HepG2 (cell line): ENCODE data around the gene SNIP1. TPM values are rescaled to one million over a fixed set of nuclear protein-coding genes. Genes with fewer than 3 reads are reported as not detected.

Experiments
- ATAC-seq: fragments of 200-7000 bp; cut with Tn5 transposase; 3 replicates; pipeline ENCODE4 v1.9.1; 2020; ENCODE audit warnings: mild to moderate bottlenecking, moderate library complexity
- BruUV-seq: library from RNA; stranded (reverse); fragments of 400-500 nt; replicated peaks from 2 replicates; lab custom pipeline; 2021; lab: Mats Ljungman, UMichigan
- CTCF ChIA-PET: fragments of 300-600 bp; formaldehyde crosslinking; extraction: SDS; loops from one replicate; lab custom pipeline; 2021; ENCODE audit warnings: low total read pairs, inconsistent platforms, low intra/inter-chr PET ratio; lab: Yijun Ruan, JAX
- POLR2A ChIA-PET: fragments of 350-600 bp; sonication (Branson Sonifier 250); formaldehyde crosslinking; loops from one replicate; lab custom pipeline; 2020; ENCODE audit warnings: antibody characterized with exemption, inconsistent platforms; lab: Yijun Ruan, JAX
- DNase-seq: peaks from one replicate; pipeline ENCODE4 v3.0.0-alpha.2; 2015; ENCODE audit warnings: low spot score
- FAIRE-seq: peaks from 3 replicates; lab custom pipeline; 2011; peaks lifted over from hg19 to GRCh38; lab: Jason Lieb, UNC
- H2AFZ ChIP-seq: one replicate; pipeline ENCODE4 v1.6.1; 2011; ENCODE audit warnings: low read length, inconsistent platforms
- H3K27ac ChIP-seq: fragments of 300-600 bp; 3 replicates; pipeline ENCODE4 v1.8.0; 2011; ENCODE audit warnings: mixed run types, mild to moderate bottlenecking, mixed read lengths, low read length, inconsistent platforms; ENCODE audit not compliant: insufficient read depth; ENCODE audit errors: extremely low read length
- H3K27me3 ChIP-seq, 2 experiments: fragments of 200-600 bp in 1 of 2; 2 replicates in 1 of 2; 3 replicates in 1 of 2; pipeline versions ENCODE4 v1.6.0 to v1.8.0; 2011; ENCODE audit warnings: low read length in 2 of 2, mild to moderate bottlenecking in 2 of 2, moderate library complexity in 2 of 2, inconsistent platforms in 1 of 2; ENCODE audit not compliant: insufficient read depth in 2 of 2, control insufficient read depth in 1 of 2
- H3K36me3 ChIP-seq, 2 experiments: fragments of 200-600 bp in 1 of 2; replicated peaks in 1 of 2; 2 replicates in 1 of 2; 3 replicates in 1 of 2; pipeline versions ENCODE4 v1.5.1 to v1.8.0; 2011; ENCODE audit warnings: low read length in 2 of 2, inconsistent platforms in 1 of 2; ENCODE audit not compliant: insufficient read depth in 2 of 2, control insufficient read depth in 1 of 2
- H3K4me1 ChIP-seq: 2 replicates; pipeline ENCODE4 v1.5.1; 2012; ENCODE audit warnings: low read length, inconsistent platforms; ENCODE audit not compliant: insufficient read depth
- H3K4me2 ChIP-seq: 2 replicates; pipeline ENCODE4 v1.6.0; 2011; ENCODE audit warnings: low read depth, low read length, inconsistent platforms
- H3K4me3 ChIP-seq, 3 experiments: fragments of 200-600 bp in 1 of 3; sonication (generic), shearing (Covaris generic) in 1 of 3; replicated peaks in 1 of 3; 2 replicates each; pipeline ENCODE4 v1.5.1; 2011 to 2016; ENCODE audit warnings: low read length in 3 of 3, inconsistent platforms in 2 of 3, low read depth in 2 of 3, mild to moderate bottlenecking in 2 of 3, control low read depth in 1 of 3, mixed read lengths in 1 of 3; ENCODE audit not compliant: insufficient read depth in 1 of 3
- H3K79me2 ChIP-seq: one replicate; pipeline ENCODE4 v1.6.1; 2011; ENCODE audit warnings: low read length, inconsistent platforms; ENCODE audit not compliant: insufficient read depth
- H3K9ac ChIP-seq: 2 replicates; pipeline ENCODE4 v1.6.0; 2011; ENCODE audit warnings: mild to moderate bottlenecking, low read depth, low read length, inconsistent platforms; ENCODE audit not compliant: insufficient read depth
- H3K9me3 ChIP-seq: 2 replicates; pipeline ENCODE4 v1.5.1; 2012; ENCODE audit warnings: mild to moderate bottlenecking, low read length
- H4K20me1 ChIP-seq: 2 replicates; pipeline ENCODE4 v1.6.0; 2011; ENCODE audit warnings: inconsistent platforms, mild to moderate bottlenecking, low read length, moderate library complexity; ENCODE audit not compliant: insufficient read depth
- ERF ChIP-seq: IDR thresholded peaks from 2 replicates; pipeline ENCODE4 v1.6.1; 2018; ENCODE audit warnings: missing biosample characterization, missing genetic modification reagents
- FOXA3 ChIP-seq: IDR thresholded peaks from 2 replicates; pipeline ENCODE4 v1.6.1; 2016; ENCODE audit warnings: missing genetic modification reagents, missing compliant biosample characterization
- HOXD1 ChIP-seq: sonication (generic); formaldehyde crosslinking; IDR thresholded peaks from 2 replicates; pipeline ENCODE4 v1.5.0; 2020; ENCODE audit warnings: missing genetic modification reagents
- MAFK ChIP-seq, 2 experiments: IDR thresholded peaks in 1 of 2; conservative IDR thresholded peaks in 1 of 2; 2 replicates each; pipeline ENCODE4 v1.6.1; 2011; ENCODE audit warnings: improper control_type of control experiment in 2 of 2, low read length in 2 of 2
- RAD51 ChIP-seq: fragments of 450-650 bp; IDR thresholded peaks from 2 replicates; pipeline ENCODE4 v1.6.1; 2016; ENCODE audit warnings: borderline replicate concordance
- SRSF9 ChIP-seq: fragments of 200-400 bp; formaldehyde crosslinking; IDR thresholded peaks from 2 replicates; pipeline ENCODE4 v1.6.1; 2018; ENCODE audit warnings: borderline replicate concordance, mild to moderate bottlenecking, low read depth, low read length; ENCODE audit not compliant: insufficient read depth, poor library complexity, severe bottlenecking
- STAT5B ChIP-seq: sonication (generic); formaldehyde crosslinking; IDR thresholded peaks from 2 replicates; pipeline ENCODE4 v1.4.0; 2020; ENCODE audit warnings: missing genetic modification reagents
- WGBS: methylation state at CpG from one replicate; pipeline ENCODE4 v1.1.6; 2017; ENCODE audit warnings: low lambda C conversion rate; 5-methylcytosine and 5-hydroxymethylcytosine counted together
- in situ Hi-C: cut with HindIII; loops from 2 replicates; pipeline ENCODE4 v1.10.0; 2017; ENCODE audit warnings: low pct_unique_long_range_greater_than_20kb; ENCODE audit not compliant: extremely low pct_ligation_motif_present
- intact Hi-C: fragments of 100-400 bp; cut with micrococcal nuclease; formaldehyde crosslinking; loops from one replicate; pipeline ENCODE4 v1.10.0; 2022; ENCODE audit not compliant: unreplicated experiment
- polyA plus RNA-seq, 8 experiments: library from polyadenylated mRNA; depleted of rRNA in 3 of 8; stranded (reverse) in 7 of 8; unstranded in 1 of 8; fragments of >200 nt; fragmentation: Illumina TruSeq in 4 of 8; extraction: Trizol in 4 of 8; gene quantifications; 2 replicates each; pipeline versions ENCODE4 v1.2.1 to v1.2.3, GENCODE V29; 2011 to 2016; ENCODE audit warnings: low read depth in 4 of 8, missing spikeins in 1 of 8, mixed read lengths in 1 of 8; ENCODE audit not compliant: insufficient read depth in 1 of 8
- total RNA-seq, 5 experiments: library from RNA; depleted of rRNA; stranded (reverse); fragments of >200 nt; fragmentation: Illumina TruSeq; extraction: Trizol; gene quantifications; 2 replicates each; pipeline ENCODE4 v1.2.3, GENCODE V29; 2016; ENCODE audit warnings: low read depth in 1 of 5
- TF ChIP-seq, protein P1 (sequence below): sonication (generic); formaldehyde crosslinking; IDR thresholded peaks from 2 replicates; pipeline ENCODE4 v1.8.0; 2022; ENCODE audit warnings: low read depth, missing genetic modification reagents

Gene SNIP1
- total and polyA plus RNA-seq, 2 of the 13 experiments (the other 11 are each of a cell fraction or from before 2014, with no cell fraction given) = 5.5 to 11.2 TPM

DNA sequence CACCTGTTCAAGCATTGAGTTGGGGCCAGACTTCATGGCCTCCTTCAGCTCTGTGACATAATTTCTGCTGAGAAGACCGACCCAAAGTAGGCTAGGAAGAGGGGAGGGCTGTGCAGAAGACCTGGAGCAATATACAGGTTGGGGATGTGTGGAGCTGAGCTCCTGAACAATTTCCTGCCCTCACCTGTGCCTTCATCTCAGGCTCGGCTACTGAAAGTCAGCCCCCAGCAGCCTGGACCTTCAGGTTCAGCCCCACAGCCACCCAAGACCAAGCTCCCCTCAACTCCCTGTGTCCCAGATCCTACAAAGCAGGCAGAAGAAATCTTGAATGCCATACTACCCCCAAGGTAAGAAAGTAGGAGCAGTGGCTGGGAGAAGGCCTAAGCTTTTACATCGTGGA, 3.3 kb upstream of the SNIP1 start:
- Histone ChIP-seq H3K9ac (no peak overlapping the region), H3K4me3 (no peak overlapping the region), H3K4me1 (peaks cover 60% of the 10 kb centered on the region), H3K79me2 (peaks cover 17% of the 10 kb centered on the region), H3K4me2 (no peak overlapping the region; the same call in 1 of the 2 replicates), H3K27ac (no peak overlapping the region), H3K36me3 (peaks cover 0 to 3% of the 10 kb centered on the region in 2 experiments; a peak in 1 of 5 replicates), H4K20me1 (no peaks in the 10 kb centered on the region; the same call in 1 of the 2 replicates), H3K9me3 (no peaks in the 10 kb centered on the region), H3K27me3 (no peaks in the 10 kb centered on the region; a peak in 1 of 5 replicates), H2AFZ (no peak overlapping the region)
- DNase-seq (no peak), ATAC-seq (no peak), FAIRE-seq (no peak)
- CTCF ChIA-PET = no interaction called here
- POLR2A ChIA-PET = interaction anchor here (1.7 kb wide), 1 partner anchor 43 kb away, joined by 13 read pairs; the partner anchor contains the start of gene MEAF6
- in situ Hi-C loops = no loop called here
- intact Hi-C loops = no loop called here
- BruUV-seq = no TSS peak
- TF ChIP-seq RAD51 (no peak), HOXD1 (CRISPR knock-in tag) (no peak), SRSF9 (no peak), STAT5B (CRISPR knock-in tag) (no peak), ERF (CRISPR knock-in tag) (no peak), FOXA3 (CRISPR knock-in tag) (no peak), MAFK (conservative IDR thresholded peaks at IDR 0.05 in 1 of 2, IDR thresholded peaks at IDR 0.05 in 1 of 2; ENCODE audit: low read length in 2 of 2) (no peak)
- TF ChIP-seq, protein P1, sequence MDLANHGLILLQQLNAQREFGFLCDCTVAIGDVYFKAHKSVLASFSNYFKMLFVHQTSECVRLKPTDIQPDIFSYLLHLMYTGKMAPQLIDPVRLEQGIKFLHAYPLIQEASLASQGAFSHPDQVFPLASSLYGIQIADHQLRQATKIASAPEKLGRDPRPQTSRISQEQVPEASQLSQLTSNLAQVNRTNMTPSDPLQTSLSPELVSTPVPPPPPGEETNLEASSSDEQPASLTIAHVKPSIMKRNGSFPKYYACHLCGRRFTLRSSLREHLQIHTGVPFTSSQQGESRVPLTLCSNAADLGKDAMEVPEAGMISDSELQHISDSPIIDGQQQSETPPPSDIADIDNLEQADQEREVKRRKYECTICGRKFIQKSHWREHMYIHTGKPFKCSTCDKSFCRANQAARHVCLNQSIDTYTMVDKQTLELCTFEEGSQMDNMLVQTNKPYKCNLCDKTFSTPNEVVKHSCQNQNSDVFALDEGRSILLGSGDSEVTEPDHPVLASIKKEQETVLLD (CRISPR knock-in tag) = no peak
- WGBS = 75% methylated on average over 2 of the region's 3 CpGs
